H1 (cell line): ENCODE measurements around the gene TSHZ2. TPM values are rescaled to one million over a fixed set of nuclear protein-coding genes. Genes with fewer than 3 reads are reported as not detected.

ENCODE experiments used
- EGR1 ChIP-seq: IDR thresholded peaks from 2 replicates; pipeline ENCODE4 v1.6.1; 2011; ENCODE audit warnings: low read depth, low read length, borderline replicate concordance
- polyA plus RNA-seq, 7 experiments: library from polyadenylated mRNA; depleted of rRNA in 3 of 7; stranded (reverse) in 5 of 7; unstranded in 2 of 7; fragments of >200 nt in 5 of 7; fragments of 200-250 nt in 2 of 7; gene quantifications; 1 replicate in 5 of 7; 2 replicates in 1 of 7; 4 replicates in 1 of 7; pipeline versions ENCODE4 v1.2.1 to v1.2.3, GENCODE V29; 2011 to 2013; ENCODE audit warnings: missing spikeins in 2 of 7, mixed read lengths in 2 of 7
- total RNA-seq: library from RNA; stranded (reverse); fragmentation: NEBNext Ultra II Directional; extraction: Animal tissue kit (Norgen Biotek cat#: 25700); gene quantifications from 2 replicates; pipeline ENCODE4 v1.2.1, GENCODE V29; 2021

TSHZ2 gene
- total and polyA plus RNA-seq, 2 of the 8 experiments (the other 6 are each of a cell fraction or from before 2014, with no cell fraction given): 0.14 to 0.30 TPM

- TF ChIP-seq EGR1: no peak
These were observed 232.9 kb downstream of the TSHZ2 start (continued) for GRCh38 chr20:53205046-53205445.
